Right lobe of liver (tissue), 4 donors: ENCODE measurements around the gene NOXO1.

Experiments
- CTCF ChIP-seq, 4 donors: fragments of 200-600 bp in 3 of 4; fragments of 450-650 bp in 1 of 4; IDR thresholded peaks; one replicate each; pipeline versions ENCODE4 v1.5.1 to v1.8.0; 2016 to 2022; ENCODE audit warnings: antibody characterized with exemption in 4 of 4, mild to moderate bottlenecking in 2 of 4
- POLR2A ChIP-seq: fragments of 450-650 bp; IDR thresholded peaks from one replicate; pipeline ENCODE4 v1.6.1; 2017; ENCODE audit warnings: antibody characterized with exemption, mild to moderate bottlenecking
- donor health status: DM: no; HTN: no; CAD: no.
- donor health status: DM: no; HTN: no; CAD: no.
- donor health status: DM: no; HTN: yes; CAD: no.

DNA sequence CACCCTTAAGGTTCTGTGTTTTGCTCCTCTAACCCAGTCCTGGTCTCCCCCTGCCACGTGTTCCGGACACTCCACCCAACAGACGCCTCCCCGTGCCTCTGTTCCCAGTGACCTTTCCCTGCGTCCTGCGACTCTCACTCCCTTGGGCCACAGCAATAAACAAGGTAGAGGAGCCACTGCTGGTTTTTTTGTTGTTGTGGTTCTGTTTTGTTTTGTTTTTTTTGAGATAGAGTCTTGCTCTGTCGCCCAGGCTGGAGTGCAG, 34.6 kb upstream of the NOXO1 start:
- TF ChIP-seq POLR2A: no peak
- TF ChIP-seq CTCF (IDR thresholded peaks at IDR 0.05): no peak
